HG03095 (cell line): ENCODE measurements around the gene QRICH1.
A peak's percentile ranks its signal among the peaks of the same experiment; 100 is the strongest.
"Not testable (repeated sequence)": the region's sequence is repeated elsewhere in the genome, so short reads cannot be mapped to it uniquely, and the experiment has no call there.

Experiments
- ATAC-seq: cut with Tn5 transposase; IDR thresholded peaks from one replicate; pipeline ENCODE4 v1.9.1; 2021; ENCODE audit warnings: moderate library complexity; ENCODE audit not compliant: unreplicated experiment

QRICH1 gene

DNA sequence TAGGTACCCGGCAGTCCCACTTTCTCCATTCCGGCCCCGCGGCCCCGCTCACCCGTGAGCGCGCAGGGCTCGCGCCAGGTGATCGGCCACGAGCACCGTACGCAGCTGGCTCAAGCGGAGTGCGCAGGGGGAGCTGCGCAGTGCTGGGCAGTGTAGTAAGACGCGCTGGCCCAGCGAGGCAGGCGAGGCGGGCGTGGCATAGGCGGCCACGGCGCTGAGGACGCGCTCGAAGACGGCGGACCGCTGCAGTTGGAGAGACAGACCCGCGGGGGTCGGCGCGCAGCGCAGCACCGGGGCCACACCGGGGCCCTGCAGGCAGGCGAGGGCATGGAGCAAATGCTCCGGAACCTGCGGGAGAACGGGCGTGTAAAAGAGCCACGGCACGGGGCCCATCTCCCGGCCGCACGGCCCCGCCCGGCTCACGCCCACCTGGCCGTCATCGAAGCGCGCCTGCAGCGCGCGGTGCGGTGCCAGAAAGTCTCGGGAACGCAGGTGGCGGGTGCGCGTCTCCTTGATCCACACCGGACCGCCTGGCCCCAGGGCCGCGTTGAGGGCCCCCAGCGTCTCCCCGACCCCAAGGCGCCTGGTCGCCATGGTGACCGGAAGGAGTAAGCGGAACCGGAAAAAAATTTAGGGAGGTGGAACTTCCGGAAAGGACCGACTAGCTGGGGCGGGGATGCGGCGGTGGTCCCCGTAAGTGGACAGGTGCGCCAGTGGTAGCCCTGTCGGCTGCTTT is 75.7 kb downstream of the QRICH1 start, which contains the start of gene DALRD3:
DALRD3 (minus strand) TSS at position 610 of the 736 bp plus-strand sequence; CDS start at position 594, 16 bp downstream.
- ATAC-seq: peak; percentile 25

DNA sequence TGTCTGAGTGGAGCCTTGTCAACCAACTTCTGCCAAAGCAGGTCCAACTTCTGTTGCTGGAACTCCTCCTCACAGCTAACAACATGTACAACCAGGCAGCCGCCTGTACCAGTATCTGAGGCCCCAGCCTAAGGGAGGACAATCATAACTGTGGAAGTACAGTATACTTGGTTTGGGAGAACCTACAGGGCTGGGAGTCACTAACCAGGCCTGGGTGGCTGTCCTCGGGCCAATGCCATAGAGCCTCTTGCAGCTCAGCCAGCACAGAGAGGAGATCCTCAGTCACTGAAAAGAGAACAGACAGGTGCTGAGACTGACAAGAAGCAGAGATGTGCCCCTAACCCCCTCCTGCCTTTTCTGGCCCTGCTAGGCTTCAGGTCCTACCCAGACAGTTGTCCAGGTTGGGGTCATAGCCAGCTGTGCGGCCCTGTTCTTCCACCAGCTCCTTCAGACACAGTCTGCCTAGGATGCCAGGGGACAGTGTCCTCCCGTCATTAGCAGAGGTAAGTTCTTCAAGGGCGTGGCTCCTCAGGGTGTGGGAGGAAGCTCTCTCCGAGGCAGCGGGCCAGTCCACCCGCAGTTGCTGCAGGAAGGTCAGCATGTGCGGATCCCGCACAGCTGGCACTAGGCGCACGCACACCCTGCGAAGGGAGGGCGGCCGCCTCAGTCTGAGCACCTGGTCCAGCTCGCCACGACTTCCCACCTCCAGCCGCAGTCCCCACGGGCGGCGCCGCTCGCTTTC is 76.5 kb downstream of the QRICH1 start:
- ATAC-seq: no peak

DNA sequence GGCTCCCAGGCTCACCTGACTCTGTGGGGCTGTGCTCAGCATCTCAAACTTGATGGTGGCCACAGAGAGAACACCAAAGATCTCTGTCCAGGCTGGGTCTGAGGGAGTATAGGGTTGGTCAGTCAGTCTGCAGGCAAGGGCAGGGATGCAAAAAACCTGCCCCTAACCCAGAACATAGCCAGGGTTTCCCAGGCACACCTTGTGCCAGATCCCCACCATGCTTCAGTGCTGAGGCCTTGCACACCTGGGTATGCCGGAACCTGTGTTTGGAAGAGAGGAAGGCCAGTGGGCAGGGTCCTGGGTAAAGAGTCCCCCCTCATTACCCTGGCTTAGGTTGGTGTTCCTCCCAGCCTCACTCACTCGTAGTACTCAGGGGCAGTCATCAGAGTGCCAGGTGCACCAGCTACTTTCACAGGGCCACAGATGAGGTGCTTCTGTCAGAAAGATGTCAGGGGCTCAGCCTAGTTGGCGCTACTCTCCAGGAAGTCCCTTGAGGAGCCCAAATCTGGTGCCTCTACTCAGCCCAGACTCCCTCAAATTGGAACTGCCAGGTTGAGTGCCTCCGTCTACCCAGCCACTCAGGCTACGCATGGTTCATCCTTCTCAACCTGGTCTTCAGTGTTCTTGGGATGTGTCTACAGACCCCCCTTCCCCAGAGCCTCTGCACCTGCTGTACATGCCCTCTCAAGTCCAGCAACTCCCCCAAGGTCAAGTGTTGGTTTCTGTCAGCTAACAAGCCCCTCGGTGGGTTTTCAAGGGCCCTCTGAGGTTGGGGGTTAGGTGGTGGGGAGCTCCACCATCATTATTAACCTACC is 77.2 kb downstream of the QRICH1 start:
- ATAC-seq: no peak

DNA sequence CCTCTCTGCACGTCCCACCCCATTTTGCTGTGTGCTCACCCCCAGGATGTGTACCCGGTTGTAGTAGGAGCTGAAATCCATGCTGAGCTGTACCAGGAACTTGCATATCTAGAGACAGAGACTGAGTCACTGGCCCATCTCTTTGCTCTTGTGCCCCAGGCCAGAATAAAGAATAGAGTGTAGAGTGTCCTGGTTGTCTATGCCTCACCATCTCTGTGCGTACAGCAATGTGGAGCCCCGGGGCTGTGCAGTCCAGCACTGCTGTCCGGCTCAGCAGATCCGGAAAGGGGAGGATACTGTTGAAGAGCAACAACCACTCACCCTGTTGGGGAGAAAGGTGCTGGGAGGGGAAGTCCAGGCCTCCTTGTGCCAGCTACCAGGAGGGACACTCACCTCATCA is 78.1 kb downstream of the QRICH1 start:
- ATAC-seq: no peak

DNA sequence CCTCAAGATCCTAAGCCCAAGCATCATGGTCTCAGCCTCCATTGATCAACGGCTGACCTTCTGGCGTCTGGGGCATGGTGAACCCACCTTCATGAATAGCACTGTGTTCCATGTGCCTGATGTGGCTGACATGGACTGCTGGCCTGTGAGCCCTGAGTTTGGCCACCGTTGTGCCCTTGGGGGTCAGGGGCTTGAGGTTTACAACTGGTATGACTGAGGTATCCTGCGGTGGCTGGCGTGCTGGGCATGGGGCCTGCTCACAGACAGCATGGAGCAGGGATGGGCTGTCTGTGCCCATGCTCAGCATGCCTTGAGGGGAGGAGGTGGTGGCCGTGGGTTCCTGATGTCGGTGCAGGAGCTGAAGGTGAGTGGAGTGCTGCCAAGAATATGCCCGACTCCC is 78.8 kb downstream of the QRICH1 start:
- no peak for ATAC-seq

- no peak for ATAC-seq
These were observed 79.9 kb downstream of the QRICH1 start for GRCh38 chr3:49013738-49014660.

DNA sequence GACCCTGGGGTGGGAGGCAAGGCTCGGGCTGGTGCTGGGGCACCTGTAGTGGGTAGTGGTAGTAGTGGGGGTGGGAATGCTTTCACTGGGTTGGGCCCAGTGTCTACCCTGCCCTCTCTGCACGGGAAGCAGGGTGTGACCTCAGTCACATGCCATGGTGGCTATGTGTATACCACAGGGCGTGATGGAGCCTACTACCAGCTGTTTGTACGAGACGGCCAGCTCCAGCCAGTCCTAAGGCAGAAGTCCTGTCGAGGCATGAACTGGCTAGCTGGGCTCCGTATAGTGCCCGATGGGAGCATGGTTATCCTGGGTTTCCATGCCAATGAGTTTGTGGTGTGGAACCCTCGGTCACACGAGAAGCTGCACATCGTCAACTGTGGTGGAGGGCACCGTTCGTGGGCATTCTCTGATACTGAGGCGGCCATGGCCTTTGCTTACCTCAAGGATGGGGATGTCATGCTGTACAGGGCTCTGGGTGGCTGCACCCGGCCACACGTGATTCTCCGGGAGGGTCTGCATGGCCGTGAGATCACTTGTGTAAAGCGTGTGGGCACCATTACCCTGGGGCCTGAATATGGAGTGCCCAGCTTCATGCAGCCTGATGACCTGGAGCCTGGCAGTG is 80.6 kb downstream of the QRICH1 start:
- no peak for ATAC-seq

DNA sequence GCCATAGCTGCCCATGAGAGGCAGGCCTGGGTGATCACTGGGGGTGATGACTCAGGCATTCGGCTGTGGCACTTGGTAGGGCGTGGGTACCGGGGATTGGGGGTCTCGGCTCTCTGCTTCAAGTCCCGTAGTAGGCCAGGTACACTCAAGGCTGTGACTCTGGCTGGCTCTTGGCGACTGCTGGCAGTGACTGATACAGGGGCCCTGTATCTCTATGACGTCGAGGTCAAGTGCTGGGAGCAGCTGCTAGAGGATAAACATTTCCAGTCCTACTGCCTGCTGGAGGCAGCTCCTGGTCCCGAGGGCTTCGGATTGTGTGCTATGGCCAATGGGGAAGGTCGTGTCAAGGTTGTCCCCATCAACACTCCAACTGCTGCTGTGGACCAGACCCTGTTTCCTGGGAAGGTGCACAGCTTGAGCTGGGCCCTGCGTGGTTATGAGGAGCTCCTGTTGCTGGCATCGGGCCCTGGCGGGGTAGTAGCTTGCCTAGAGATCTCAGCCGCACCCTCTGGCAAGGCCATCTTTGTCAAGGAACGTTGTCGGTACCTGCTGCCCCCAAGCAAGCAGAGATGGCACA is 81.3 kb downstream of the QRICH1 start:
- ATAC-seq: no peak

- no peak for ATAC-seq
These were observed 84.5 kb downstream of the QRICH1 start for GRCh38 chr3:49009396-49009795.

DNA sequence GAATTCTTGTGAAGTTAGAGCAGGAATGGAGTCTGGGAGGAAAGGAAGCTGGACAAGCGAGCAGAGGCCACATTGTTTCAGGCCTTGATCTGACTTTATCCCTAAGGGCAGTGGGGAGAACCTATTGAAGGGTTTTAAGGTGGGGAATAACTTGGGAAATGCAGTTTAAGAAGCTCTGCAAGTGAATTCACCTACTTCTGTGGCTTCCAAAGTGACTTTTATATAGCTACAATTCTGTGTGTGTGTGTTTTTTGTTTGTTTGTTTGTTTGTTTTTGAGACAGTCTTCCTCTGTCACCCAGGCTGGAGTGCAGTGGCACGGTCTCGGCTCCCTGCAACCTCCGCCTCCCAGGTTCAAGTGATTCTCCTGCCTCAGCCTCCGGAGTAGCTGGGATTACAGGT is 85.2 kb downstream of the QRICH1 start:
- ATAC-seq: not testable (repeated sequence)

DNA sequence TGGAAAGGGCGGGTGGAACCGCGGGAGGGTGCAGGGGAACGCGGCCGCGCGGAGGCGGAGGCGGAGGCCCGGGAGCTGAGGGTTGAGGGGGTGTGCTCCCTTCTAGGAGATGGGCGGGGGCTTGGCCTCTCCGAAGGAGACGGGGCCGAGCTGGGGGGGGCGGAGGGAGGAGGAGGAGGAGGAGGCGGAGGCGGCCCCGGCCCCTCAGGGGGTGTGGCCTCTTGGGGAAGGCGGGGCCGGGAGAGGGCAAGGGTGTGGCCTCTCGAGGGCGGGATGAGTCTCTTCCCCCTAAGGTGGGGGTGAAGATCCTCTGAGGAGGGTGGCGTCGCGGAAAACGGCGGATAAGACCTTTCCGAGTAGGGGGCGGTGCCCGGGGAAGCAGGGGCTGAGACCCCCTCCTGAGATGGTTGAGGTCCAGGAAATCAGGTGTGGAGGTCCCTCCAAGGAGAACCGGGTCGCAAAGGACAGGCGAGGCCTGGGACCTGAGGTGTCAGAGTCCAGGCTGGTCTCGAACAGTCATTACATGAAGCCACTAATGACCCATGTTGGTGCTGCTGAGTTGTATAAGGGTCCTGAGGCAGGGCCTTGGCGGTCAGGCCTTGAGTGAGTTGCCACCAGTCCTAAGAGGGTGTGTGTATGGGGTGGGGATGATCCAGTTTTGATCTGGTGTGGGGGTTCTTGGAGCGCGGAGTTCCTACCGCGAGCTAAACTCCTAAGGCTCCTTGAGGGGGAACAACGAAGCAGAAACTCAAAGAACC is 85.9 kb downstream of the QRICH1 start:
- peak; percentile 39 for ATAC-seq

- ATAC-seq: peak; percentile 83
These were observed 86.7 kb downstream of the QRICH1 start, which contains the start of gene WDR6 for GRCh38 chr3:49007068-49007770. Gene WDR6 (plus strand): TSS chr3:49007391. CDS start chr3:49007432, 41 bp downstream.

DNA sequence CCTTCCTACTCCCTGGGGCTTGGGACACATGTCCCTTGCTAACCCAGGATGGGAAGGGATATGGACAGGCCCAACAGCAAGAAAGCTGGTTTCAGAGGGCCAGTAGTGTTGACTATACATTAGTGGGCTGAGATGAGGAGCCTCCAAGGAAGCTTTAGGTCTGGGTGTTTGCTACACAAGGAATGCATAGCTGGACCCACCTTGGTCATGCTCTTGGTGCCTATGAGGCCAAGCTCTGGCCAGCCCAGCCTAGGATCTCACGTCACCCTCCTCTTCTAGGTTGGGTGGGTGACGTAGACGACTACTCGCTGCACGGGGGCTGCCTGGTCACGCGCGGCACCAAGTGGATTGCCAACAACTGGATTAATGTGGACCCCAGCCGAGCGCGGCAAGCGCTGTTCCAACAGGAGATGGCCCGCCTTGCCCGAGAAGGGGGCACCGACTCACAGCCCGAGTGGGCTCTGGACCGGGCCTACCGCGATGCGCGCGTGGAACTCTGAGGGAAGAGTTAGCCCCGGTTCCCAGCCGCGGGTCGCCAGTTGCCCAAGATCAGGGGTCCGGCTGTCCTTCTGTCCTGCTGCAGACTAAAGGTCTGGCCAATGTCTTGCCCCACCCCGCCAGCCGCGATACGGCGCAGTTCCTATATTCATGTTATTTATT is 87.3 kb downstream of the QRICH1 start:
- ATAC-seq: no peak

- no peak for ATAC-seq
These were observed 87.9 kb downstream of the QRICH1 start for GRCh38 chr3:49005998-49006397.

DNA sequence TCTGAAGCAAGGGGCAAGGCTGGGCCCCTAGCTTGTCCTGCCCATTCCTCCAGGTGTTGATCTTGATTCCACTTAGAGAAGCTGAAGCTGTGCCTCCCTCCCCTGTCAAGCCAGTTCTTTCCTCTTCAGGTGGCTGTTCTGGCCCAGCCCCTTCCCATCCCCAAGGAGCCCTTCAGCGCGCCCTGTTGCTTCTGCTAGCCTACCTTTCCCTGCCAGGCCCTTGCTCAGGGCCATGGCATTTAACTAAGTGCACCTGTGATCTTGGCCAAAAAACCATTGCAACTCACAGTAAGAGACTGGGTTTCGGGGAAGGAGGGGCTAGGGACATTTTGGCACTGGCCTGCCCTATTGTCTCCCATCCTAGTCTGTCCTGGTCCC is 88.6 kb downstream of the QRICH1 start:
- no peak for ATAC-seq

GRCh38 chr3:49004352-49005302 is 89.2 kb downstream of the QRICH1 start:
- ATAC-seq: no peak

DNA sequence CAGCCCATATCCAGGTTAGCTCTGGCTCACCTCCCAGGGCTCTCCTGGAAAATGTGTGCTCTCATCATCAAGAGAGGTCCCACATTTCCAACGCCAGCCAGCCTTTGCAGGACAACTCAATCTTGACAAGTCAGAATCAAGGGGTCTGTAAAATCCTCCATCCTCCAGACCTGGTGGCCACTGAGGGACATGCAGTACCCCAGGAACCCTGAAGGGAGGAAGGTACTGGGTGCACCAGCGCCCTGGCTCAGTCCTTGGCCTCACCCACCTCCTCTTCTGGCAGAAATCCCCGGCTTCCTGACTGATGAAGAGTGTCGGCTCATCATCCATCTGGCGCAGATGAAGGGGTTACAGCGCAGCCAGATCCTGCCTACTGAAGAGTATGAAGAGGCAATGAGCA is 92.7 kb downstream of the QRICH1 start:
- ATAC-seq: no peak
